Central memory CD8-positive, alpha-beta T cell (primary cell): ENCODE results near the gene BNC2.

Source experiments
- ATAC-seq: fragments of 150-1000 bp; cut with Tn5 transposase; replicated peaks from 2 replicates; pipeline ENCODE4 v1.10.0; 2022; ENCODE audit warnings: mild to moderate bottlenecking, moderate FRiP score, moderate number of reproducible peaks; ENCODE audit not compliant: poor library complexity, severe bottlenecking; ENCODE audit errors: extremely low read depth
- DNase-seq, 2 donors: peaks; one replicate each; pipeline ENCODE4 v3.0.0; 2021; ENCODE audit warnings: low spot score in 2 of 2
- H3K27ac Mint-ChIP-seq: one replicate; pipeline ENCODE4 v1.8.0; 2022; ENCODE audit warnings: low read depth, mild to moderate bottlenecking, moderate library complexity, mixed read lengths
- H3K27me3 Mint-ChIP-seq: one replicate; pipeline ENCODE4 v1.8.0; 2022; ENCODE audit warnings: mixed read lengths
- H3K36me3 Mint-ChIP-seq: one replicate; pipeline ENCODE4 v1.8.0; 2022; ENCODE audit warnings: mild to moderate bottlenecking, moderate library complexity, mixed read lengths; ENCODE audit not compliant: insufficient read depth
- H3K4me1 Mint-ChIP-seq: one replicate; pipeline ENCODE4 v1.8.0; 2022; ENCODE audit warnings: mixed read lengths
- H3K4me3 Mint-ChIP-seq: one replicate; pipeline ENCODE4 v1.8.0; 2022; ENCODE audit warnings: mild to moderate bottlenecking, moderate library complexity, mixed read lengths
- H3K9me3 Mint-ChIP-seq: one replicate; pipeline ENCODE4 v1.8.0; 2022; ENCODE audit warnings: mixed read lengths

Gene BNC2

GRCh38 chr9:16687678-16688369 lies 182.6 kb downstream of the BNC2 start:
- Mint-ChIP-seq H3K27ac (no peak overlapping the region), H3K27me3 (no peaks in the 10 kb centered on the region)

GRCh38 chr9:16683326-16683725 lies 187.1 kb downstream of the BNC2 start:
- Mint-ChIP-seq H3K27ac (no peak overlapping the region), H3K4me3 (no peak overlapping the region), H3K36me3 (no peaks in the 10 kb centered on the region), H3K9me3 (peaks cover 12% of the 10 kb centered on the region), H3K4me1 (no peaks in the 10 kb centered on the region), H3K27me3 (no peaks in the 10 kb centered on the region)
- DNase-seq (no peak), ATAC-seq (no peak)

More at GRCh38 chr9:16687678-16688369, 182.6 kb downstream of the BNC2 start:
- Mint-ChIP-seq H3K4me1 (no peaks in the 10 kb centered on the region), H3K36me3 (peaks cover 2% of the 10 kb centered on the region), H3K4me3 (no peak overlapping the region), H3K9me3 (peaks cover 26% of the 10 kb centered on the region)
- ATAC-seq (no peak), DNase-seq (no peak)

GRCh38 chr9:16682273-16682672 lies 188.2 kb downstream of the BNC2 start:
- Mint-ChIP-seq H3K36me3 (no peaks in the 10 kb centered on the region), H3K27me3 (no peaks in the 10 kb centered on the region), H3K27ac (no peak overlapping the region), H3K4me3 (no peak overlapping the region), H3K4me1 (no peaks in the 10 kb centered on the region), H3K9me3 (peaks cover 6% of the 10 kb centered on the region)
- ATAC-seq: no peak
- DNase-seq: no peak

- Mint-ChIP-seq H3K4me1 (no peaks in the 10 kb centered on the region), H3K27ac (no peak overlapping the region), H3K4me3 (no peak overlapping the region), H3K36me3 (no peaks in the 10 kb centered on the region), H3K27me3 (no peaks in the 10 kb centered on the region), H3K9me3 (peaks cover 6% of the 10 kb centered on the region)
- no peak for ATAC-seq
- no peak for DNase-seq
These were observed 188.8 kb downstream of the BNC2 start for GRCh38 chr9:16681652-16681987.

- Mint-ChIP-seq H3K4me3 (no peak overlapping the region), H3K36me3 (no peaks in the 10 kb centered on the region), H3K4me1 (no peaks in the 10 kb centered on the region), H3K27ac (no peak overlapping the region), H3K9me3 (peaks cover 6% of the 10 kb centered on the region), H3K27me3 (no peaks in the 10 kb centered on the region)
- no peak for ATAC-seq
- no peak for DNase-seq
These were observed 189.4 kb downstream of the BNC2 start for GRCh38 chr9:16680975-16681651.

- H3K9me3 Mint-ChIP-seq: peaks cover 6% of the 10 kb centered on the region
- no peaks in the 10 kb centered on the region for H3K36me3 Mint-ChIP-seq
- H3K27ac Mint-ChIP-seq: no peak overlapping the region
- no peaks in the 10 kb centered on the region for H3K4me1 Mint-ChIP-seq
- ATAC-seq: no peak
- H3K4me3 Mint-ChIP-seq: no peak overlapping the region
- no peaks in the 10 kb centered on the region for H3K27me3 Mint-ChIP-seq
- no peak for DNase-seq
These were observed 189.9 kb downstream of the BNC2 start for GRCh38 chr9:16680541-16680940.

- H3K36me3 Mint-ChIP-seq: no peaks in the 10 kb centered on the region
- no peaks in the 10 kb centered on the region for H3K27me3 Mint-ChIP-seq
- H3K4me1 Mint-ChIP-seq: no peaks in the 10 kb centered on the region
- DNase-seq (no peak), ATAC-seq (no peak)
- H3K4me3 Mint-ChIP-seq: no peak overlapping the region
- no peak overlapping the region for H3K27ac Mint-ChIP-seq
- peaks cover 4% of the 10 kb centered on the region for H3K9me3 Mint-ChIP-seq
These were observed 191.1 kb downstream of the BNC2 start for GRCh38 chr9:16679327-16679821.

- H3K4me1 Mint-ChIP-seq: no peaks in the 10 kb centered on the region
- ATAC-seq: no peak
- no peak for DNase-seq
- no peak overlapping the region for H3K4me3 Mint-ChIP-seq
- H3K27me3 Mint-ChIP-seq: no peaks in the 10 kb centered on the region
- no peak overlapping the region for H3K27ac Mint-ChIP-seq
- no peaks in the 10 kb centered on the region for H3K36me3 Mint-ChIP-seq
- no peaks in the 10 kb centered on the region for H3K9me3 Mint-ChIP-seq
These were observed 194.0 kb downstream of the BNC2 start for GRCh38 chr9:16676519-16676918.

GRCh38 chr9:16675131-16675530 lies 195.3 kb downstream of the BNC2 start:
- ATAC-seq (no peak), DNase-seq (no peak)
- H3K9me3 Mint-ChIP-seq: no peaks in the 10 kb centered on the region
- H3K27me3 Mint-ChIP-seq: no peaks in the 10 kb centered on the region
- H3K36me3 Mint-ChIP-seq: no peaks in the 10 kb centered on the region
- no peak overlapping the region for H3K27ac Mint-ChIP-seq
- no peaks in the 10 kb centered on the region for H3K4me1 Mint-ChIP-seq
- no peak overlapping the region for H3K4me3 Mint-ChIP-seq

GRCh38 chr9:16673171-16673570 lies 197.3 kb downstream of the BNC2 start:
- ATAC-seq (no peak), DNase-seq (no peak)
- H3K36me3 Mint-ChIP-seq: no peaks in the 10 kb centered on the region
- H3K9me3 Mint-ChIP-seq: no peaks in the 10 kb centered on the region
- no peaks in the 10 kb centered on the region for H3K27me3 Mint-ChIP-seq
- no peak overlapping the region for H3K27ac Mint-ChIP-seq
- no peaks in the 10 kb centered on the region for H3K4me1 Mint-ChIP-seq
- no peak overlapping the region for H3K4me3 Mint-ChIP-seq

GRCh38 chr9:16672501-16672900 lies 198.0 kb downstream of the BNC2 start:
- Mint-ChIP-seq H3K36me3 (no peaks in the 10 kb centered on the region), H3K27ac (no peak overlapping the region), H3K9me3 (no peaks in the 10 kb centered on the region), H3K4me3 (no peak overlapping the region), H3K4me1 (no peaks in the 10 kb centered on the region), H3K27me3 (no peaks in the 10 kb centered on the region)
- ATAC-seq (no peak), DNase-seq (no peak)

- DNase-seq (no peak), ATAC-seq (no peak)
- Mint-ChIP-seq H3K4me1 (no peaks in the 10 kb centered on the region), H3K36me3 (no peaks in the 10 kb centered on the region), H3K27me3 (no peaks in the 10 kb centered on the region), H3K9me3 (no peaks in the 10 kb centered on the region), H3K27ac (no peak overlapping the region), H3K4me3 (no peak overlapping the region)
These were observed 198.8 kb downstream of the BNC2 start for GRCh38 chr9:16671591-16672137.

- Mint-ChIP-seq H3K36me3 (no peaks in the 10 kb centered on the region), H3K27ac (no peak overlapping the region), H3K4me1 (no peaks in the 10 kb centered on the region), H3K27me3 (no peaks in the 10 kb centered on the region), H3K9me3 (no peaks in the 10 kb centered on the region), H3K4me3 (no peak overlapping the region)
- DNase-seq: no peak
- no peak for ATAC-seq
These were observed 199.7 kb downstream of the BNC2 start for GRCh38 chr9:16670791-16671190.
